ENCODE measurements around the gene SNX10.

DNA sequence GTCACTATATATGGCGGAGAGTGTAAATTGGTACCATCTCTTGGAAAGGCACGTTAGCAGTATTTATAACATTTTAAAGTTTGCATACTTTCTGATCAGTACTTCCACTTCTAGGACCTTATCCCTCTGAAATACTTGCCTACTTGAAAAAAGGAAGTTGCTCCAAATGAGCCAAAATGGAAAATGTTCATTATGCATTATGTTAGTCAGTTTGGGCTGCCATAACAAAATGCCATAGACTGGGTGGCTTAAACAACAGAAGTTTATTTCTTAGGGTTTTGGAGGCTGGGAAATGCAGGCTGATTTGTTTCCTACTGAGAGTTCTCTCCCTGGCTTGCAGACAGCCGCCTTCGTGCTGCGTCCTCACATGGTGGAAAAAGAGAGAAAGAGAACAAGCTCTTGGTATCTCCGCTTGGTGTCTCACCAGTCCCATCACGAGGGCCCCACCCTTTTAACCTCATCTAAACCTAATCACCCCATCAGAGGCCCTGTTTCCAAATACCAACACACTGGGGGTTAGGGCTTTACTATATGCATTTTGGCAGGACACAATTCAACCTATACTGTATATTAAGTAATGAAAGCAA is 6.9 kb downstream of the SNX10 start:
- TF ChIP-seq, protein P1, sequence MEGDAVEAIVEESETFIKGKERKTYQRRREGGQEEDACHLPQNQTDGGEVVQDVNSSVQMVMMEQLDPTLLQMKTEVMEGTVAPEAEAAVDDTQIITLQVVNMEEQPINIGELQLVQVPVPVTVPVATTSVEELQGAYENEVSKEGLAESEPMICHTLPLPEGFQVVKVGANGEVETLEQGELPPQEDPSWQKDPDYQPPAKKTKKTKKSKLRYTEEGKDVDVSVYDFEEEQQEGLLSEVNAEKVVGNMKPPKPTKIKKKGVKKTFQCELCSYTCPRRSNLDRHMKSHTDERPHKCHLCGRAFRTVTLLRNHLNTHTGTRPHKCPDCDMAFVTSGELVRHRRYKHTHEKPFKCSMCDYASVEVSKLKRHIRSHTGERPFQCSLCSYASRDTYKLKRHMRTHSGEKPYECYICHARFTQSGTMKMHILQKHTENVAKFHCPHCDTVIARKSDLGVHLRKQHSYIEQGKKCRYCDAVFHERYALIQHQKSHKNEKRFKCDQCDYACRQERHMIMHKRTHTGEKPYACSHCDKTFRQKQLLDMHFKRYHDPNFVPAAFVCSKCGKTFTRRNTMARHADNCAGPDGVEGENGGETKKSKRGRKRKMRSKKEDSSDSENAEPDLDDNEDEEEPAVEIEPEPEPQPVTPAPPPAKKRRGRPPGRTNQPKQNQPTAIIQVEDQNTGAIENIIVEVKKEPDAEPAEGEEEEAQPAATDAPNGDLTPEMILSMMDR (IDR thresholded peaks at IDR 0.05) = no peak
- TF ChIP-seq POLR2A (IDR thresholded peaks at IDR 0.05) = no peak

Measured in body of pancreas (tissue), 4 donors.